OCI-LY3 (cell line): Measurements from ENCODE around the gene TUBGCP5.
"Not testable (repeated sequence)": the region's sequence is repeated elsewhere in the genome, so short reads cannot be mapped to it uniquely, and the experiment has no call there.

Experiments
- H2AFZ ChIP-seq: fragments of 200-600, 300-600 bp; shearing (Covaris generic); 2 replicates; pipeline ENCODE4 v1.6.0; 2014; ENCODE audit warnings: antibody characterized with exemption, low read depth, low read length
- H3K27ac ChIP-seq: fragments of 200-600, 300-600 bp; sonication (generic); 2 replicates; pipeline ENCODE4 v1.5.1; 2014; ENCODE audit warnings: mild to moderate bottlenecking, low read length, moderate library complexity, mixed read lengths
- H3K27me3 ChIP-seq: fragments of 200-600, 300-600 bp; sonication (generic); 2 replicates; pipeline ENCODE4 v1.6.1; 2014; ENCODE audit warnings: low read depth, low read length, mixed read lengths
- H3K36me3 ChIP-seq: fragments of 200-600, 300-600 bp; sonication (generic); replicated peaks from 2 replicates; pipeline ENCODE3; 2014; ENCODE audit warnings: low read depth, low read length, mixed read lengths
- H3K4me1 ChIP-seq: fragments of 300-600, 200-600 bp; sonication (generic); 2 replicates; pipeline ENCODE4 v1.6.1; 2014; ENCODE audit warnings: low read length, mixed read lengths
- H3K4me2 ChIP-seq: fragments of 200-600, 300-600 bp; sonication (generic); 2 replicates; pipeline ENCODE4 v1.6.1; 2014; ENCODE audit warnings: low read length, mixed read lengths
- H3K4me3 ChIP-seq: fragments of 300-600, 200-600 bp; sonication (generic); 2 replicates; pipeline ENCODE4 v1.5.1; 2014; ENCODE audit warnings: antibody characterized with exemption, mild to moderate bottlenecking, low read length, moderate library complexity
- H3K79me2 ChIP-seq: fragments of 300-600, 200-600 bp; shearing (Covaris generic); 2 replicates; pipeline ENCODE4 v1.6.1; 2014; ENCODE audit warnings: mild to moderate bottlenecking, low read length, mixed read lengths
- H3K9ac ChIP-seq: fragments of 300-600, 200-600 bp; shearing (Covaris generic); 2 replicates; pipeline ENCODE4 v1.6.0; 2014; ENCODE audit warnings: mild to moderate bottlenecking, low read length, moderate library complexity
- H3K9me3 ChIP-seq: fragments of 200-600, 300-600 bp; shearing (Covaris generic); 2 replicates; pipeline ENCODE4 v1.6.1; 2014; ENCODE audit warnings: low read length, mixed read lengths; ENCODE audit not compliant: insufficient read depth
- H4K20me1 ChIP-seq: fragments of 200-600, 300-600 bp; sonication (generic); 2 replicates; pipeline ENCODE4 v1.6.1; 2016; ENCODE audit warnings: low read length, mixed read lengths; ENCODE audit not compliant: insufficient read depth
- EZH2phosphoT487 ChIP-seq: fragments of 200-600 bp; shearing (Covaris generic); IDR thresholded peaks from 2 replicates; pipeline ENCODE4 v1.6.1; 2018; ENCODE audit warnings: antibody characterized with exemption, mixed run types, low read depth
- TF ChIP-seq, protein P1 (sequence below): fragments of 200-600, 300-600 bp; sonication (generic); IDR thresholded peaks from 2 replicates; pipeline ENCODE4 v1.5.1; 2014; ENCODE audit warnings: antibody characterized with exemption, low read length, low read depth

TUBGCP5 gene

DNA sequence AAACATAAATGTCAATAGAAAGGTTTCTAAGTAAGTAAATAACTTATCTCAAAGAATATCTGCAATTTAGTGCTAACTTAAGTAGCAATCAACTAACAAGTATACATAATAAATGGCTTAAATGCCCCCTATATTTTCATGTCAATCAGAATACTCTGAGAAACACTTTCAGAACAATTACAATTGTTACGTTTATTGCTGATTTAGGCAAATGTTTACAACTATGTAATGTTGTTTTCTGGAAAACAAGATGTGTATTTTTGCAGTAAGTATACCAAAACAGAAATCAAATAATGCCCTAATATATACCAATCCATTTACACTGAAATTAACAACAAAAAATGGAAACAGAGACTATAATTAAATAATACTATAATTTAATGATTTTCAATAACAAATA is 13.2 kb downstream of the TUBGCP5 start:
- Histone ChIP-seq H3K4me2 (no peak overlapping the region), H3K27ac (no peak overlapping the region), H3K79me2 (no peaks in the 10 kb centered on the region), H2AFZ (no peak overlapping the region), H3K36me3 (peaks cover 41% of the 10 kb centered on the region), H3K4me3 (no peak overlapping the region), H3K9me3 (no peaks in the 10 kb centered on the region), H3K9ac (no peak overlapping the region), H4K20me1 (no peaks in the 10 kb centered on the region), H3K27me3 (no peaks in the 10 kb centered on the region), H3K4me1 (no peaks in the 10 kb centered on the region)
- TF ChIP-seq EZH2phosphoT487: no peak
- TF ChIP-seq, protein P1, sequence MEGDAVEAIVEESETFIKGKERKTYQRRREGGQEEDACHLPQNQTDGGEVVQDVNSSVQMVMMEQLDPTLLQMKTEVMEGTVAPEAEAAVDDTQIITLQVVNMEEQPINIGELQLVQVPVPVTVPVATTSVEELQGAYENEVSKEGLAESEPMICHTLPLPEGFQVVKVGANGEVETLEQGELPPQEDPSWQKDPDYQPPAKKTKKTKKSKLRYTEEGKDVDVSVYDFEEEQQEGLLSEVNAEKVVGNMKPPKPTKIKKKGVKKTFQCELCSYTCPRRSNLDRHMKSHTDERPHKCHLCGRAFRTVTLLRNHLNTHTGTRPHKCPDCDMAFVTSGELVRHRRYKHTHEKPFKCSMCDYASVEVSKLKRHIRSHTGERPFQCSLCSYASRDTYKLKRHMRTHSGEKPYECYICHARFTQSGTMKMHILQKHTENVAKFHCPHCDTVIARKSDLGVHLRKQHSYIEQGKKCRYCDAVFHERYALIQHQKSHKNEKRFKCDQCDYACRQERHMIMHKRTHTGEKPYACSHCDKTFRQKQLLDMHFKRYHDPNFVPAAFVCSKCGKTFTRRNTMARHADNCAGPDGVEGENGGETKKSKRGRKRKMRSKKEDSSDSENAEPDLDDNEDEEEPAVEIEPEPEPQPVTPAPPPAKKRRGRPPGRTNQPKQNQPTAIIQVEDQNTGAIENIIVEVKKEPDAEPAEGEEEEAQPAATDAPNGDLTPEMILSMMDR: no peak

DNA sequence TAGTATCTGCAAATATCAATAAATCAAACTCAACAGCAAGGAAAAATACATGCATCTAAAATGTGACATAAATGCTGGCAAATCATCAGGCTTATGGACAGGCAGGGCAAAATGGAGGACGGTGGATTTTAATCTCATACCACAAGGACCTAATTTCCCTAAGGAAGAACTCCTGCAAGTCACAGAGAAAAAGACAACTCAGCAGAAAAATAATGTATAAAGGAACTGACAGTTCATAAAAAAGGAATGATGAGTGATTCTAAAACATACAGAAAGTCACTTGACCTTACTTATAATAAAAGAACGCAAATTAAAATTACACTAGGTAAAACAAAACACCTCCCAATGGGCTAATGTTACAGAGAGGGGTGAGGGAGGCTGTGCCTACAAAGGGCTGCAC is 17.2 kb downstream of the TUBGCP5 start:
- TF ChIP-seq EZH2phosphoT487: no peak
- TF ChIP-seq, protein P1: no peak
- Histone ChIP-seq H3K4me2 (no peak overlapping the region), H3K36me3 (peaks cover 51% of the 10 kb centered on the region), H4K20me1 (no peaks in the 10 kb centered on the region), H3K27me3 (no peaks in the 10 kb centered on the region), H3K9ac (no peak overlapping the region), H3K4me1 (no peaks in the 10 kb centered on the region), H3K4me3 (no peak overlapping the region), H3K9me3 (no peaks in the 10 kb centered on the region), H3K79me2 (no peaks in the 10 kb centered on the region), H2AFZ (no peak overlapping the region), H3K27ac (no peak overlapping the region)

DNA sequence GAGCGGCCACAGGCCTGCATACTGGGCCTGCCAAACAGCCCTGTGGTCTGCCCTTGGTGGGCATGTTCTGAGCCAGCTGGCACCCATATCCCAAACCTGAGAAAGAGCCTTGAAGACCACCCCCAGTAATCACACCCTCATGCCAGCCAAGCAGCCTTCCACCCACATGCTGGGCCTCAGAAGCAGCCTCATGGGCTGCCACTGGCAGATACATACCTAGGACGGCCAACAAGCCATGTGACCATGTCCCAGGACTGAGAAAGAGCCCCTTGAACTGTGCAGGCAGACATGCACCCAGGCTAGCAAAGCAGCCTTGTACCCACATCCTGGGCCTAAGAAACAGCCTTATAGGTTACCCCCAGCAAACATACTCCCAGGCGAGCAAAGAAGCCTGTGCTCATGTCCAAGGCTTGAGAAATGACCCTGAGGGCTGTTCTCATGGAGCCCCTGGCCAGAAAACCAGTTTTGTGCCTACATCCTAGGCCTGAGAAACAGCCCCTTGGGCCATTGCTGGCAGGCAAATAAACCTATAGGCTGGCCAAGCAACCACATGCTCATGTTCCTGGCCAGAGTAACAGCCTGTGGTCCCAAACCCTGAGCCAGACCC is 24.9 kb downstream of the TUBGCP5 start:
- Histone ChIP-seq H4K20me1 (no peaks in the 10 kb centered on the region), H3K4me3 (no peak overlapping the region), H3K9me3 (no peaks in the 10 kb centered on the region), H3K36me3 (peaks cover 42% of the 10 kb centered on the region), H3K27me3 (no peaks in the 10 kb centered on the region), H3K27ac (no peak overlapping the region), H3K4me2 (no peak overlapping the region), H2AFZ (no peak overlapping the region), H3K9ac (no peak overlapping the region), H3K79me2 (peaks cover 6% of the 10 kb centered on the region; the same call in 1 of the 2 replicates), H3K4me1 (no peaks in the 10 kb centered on the region)
- TF ChIP-seq, protein P1: no peak
- no peak for TF ChIP-seq EZH2phosphoT487

DNA sequence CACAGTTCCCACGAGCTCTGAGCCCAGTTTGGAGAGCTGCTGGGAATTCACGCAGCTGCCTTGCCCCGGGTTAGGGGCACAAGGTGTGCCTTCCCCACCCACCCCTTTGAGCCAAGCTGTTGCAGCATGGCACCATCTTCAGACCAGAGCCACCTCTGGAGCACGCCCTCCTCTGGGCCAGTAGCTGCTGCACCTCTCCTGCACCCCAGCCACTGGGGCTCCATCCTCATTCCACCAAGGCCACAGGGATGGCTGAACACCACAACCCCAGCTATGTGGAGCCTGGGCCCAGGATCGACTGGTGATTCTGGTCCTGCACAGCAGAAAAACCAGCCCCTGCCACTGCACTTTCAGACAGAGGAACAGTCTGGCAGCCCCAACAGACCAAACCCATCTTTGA is 25.7 kb downstream of the TUBGCP5 start:
- Histone ChIP-seq H3K36me3 (peaks cover 41% of the 10 kb centered on the region), H3K4me1 (no peaks in the 10 kb centered on the region), H3K27me3 (no peaks in the 10 kb centered on the region), H4K20me1 (no peaks in the 10 kb centered on the region), H3K9me3 (no peaks in the 10 kb centered on the region), H3K27ac (no peak overlapping the region), H3K4me2 (no peak overlapping the region), H3K79me2 (peaks cover 6% of the 10 kb centered on the region; the same call in 1 of the 2 replicates), H2AFZ (no peak overlapping the region), H3K9ac (no peak overlapping the region), H3K4me3 (no peak overlapping the region)
- TF ChIP-seq, protein P1: no peak
- TF ChIP-seq EZH2phosphoT487: no peak

DNA sequence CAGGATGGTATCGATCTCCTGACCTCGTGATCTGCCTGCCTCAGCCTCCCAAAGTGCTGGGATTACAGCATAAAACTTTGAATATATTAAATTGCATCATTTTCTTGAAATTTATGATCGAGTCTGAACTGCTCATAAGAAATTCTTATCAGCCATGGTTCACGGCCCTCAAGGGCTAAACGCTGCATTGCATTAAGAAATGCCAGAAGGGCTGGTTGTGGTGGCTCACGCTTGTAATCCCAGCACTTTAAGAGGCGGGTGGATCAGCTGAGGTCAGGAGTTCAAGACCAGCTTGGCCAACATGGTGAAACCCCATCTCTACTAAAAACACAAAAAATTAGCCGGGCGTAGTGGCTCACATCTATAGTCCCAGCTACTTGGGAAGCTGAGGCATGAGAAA is 26.8 kb downstream of the TUBGCP5 start:
- not testable (repeated sequence) for H3K4me3 ChIP-seq, H4K20me1 ChIP-seq, H3K4me2 ChIP-seq, H3K4me1 ChIP-seq, H3K27me3 ChIP-seq, H2AFZ ChIP-seq, H3K79me2 ChIP-seq, H3K9ac ChIP-seq, H3K27ac ChIP-seq, H3K9me3 ChIP-seq
- H3K36me3 ChIP-seq: peaks cover 32% of the 10 kb centered on the region
